ENCODE results near the gene RABAC1.
A peak's percentile ranks its signal among the peaks of the same experiment; 100 is the strongest.

DNA sequence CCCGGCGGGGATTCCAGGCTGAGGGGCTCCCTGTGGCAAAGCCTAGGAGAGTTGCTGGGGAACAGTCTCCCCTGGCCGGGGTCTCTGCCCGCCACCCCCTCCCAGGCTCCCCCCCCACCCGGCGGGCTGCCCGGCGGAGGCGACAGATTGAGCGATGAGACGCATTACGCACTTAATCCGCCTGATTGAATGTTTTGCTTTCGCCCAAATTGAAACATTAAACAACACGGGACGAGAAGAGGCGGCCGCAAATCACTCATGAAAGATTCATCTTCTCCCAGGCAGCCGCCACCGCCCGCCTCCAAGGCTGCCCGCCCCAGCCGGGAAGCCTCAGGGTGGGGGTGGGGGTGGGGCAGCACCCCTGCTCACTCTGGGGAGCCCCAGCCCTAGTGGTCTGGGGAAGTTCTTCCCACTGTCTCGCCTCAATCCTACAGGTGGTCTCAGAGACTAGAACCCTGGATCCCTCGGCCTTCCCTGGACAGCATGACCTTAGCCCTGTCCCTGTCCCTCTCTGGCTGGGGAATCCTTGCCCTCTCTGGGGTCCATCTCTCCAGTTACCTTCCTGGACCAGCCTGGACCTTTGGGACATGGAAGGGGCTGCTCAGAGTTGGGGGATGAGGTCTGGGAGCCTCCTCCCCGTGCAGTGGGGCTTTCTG is 23.2 kb downstream of the RABAC1 start:
- no peak for TF ChIP-seq POLR2AphosphoS5 (IDR thresholded peaks at IDR 0.05; ENCODE audit: insufficient read depth, low read depth, low read length)
- TF ChIP-seq, protein P1, sequence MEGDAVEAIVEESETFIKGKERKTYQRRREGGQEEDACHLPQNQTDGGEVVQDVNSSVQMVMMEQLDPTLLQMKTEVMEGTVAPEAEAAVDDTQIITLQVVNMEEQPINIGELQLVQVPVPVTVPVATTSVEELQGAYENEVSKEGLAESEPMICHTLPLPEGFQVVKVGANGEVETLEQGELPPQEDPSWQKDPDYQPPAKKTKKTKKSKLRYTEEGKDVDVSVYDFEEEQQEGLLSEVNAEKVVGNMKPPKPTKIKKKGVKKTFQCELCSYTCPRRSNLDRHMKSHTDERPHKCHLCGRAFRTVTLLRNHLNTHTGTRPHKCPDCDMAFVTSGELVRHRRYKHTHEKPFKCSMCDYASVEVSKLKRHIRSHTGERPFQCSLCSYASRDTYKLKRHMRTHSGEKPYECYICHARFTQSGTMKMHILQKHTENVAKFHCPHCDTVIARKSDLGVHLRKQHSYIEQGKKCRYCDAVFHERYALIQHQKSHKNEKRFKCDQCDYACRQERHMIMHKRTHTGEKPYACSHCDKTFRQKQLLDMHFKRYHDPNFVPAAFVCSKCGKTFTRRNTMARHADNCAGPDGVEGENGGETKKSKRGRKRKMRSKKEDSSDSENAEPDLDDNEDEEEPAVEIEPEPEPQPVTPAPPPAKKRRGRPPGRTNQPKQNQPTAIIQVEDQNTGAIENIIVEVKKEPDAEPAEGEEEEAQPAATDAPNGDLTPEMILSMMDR (IDR thresholded peaks at IDR 0.05; ENCODE audit: extremely low read depth in 1 of 2, insufficient read depth in 1 of 2, low read depth in 1 of 2, low read length in 2 of 2): no peak
- no peak for TF ChIP-seq POLR2A (IDR thresholded peaks at IDR 0.05; ENCODE audit: low read depth, low read length)
- TF ChIP-seq, protein P2, sequence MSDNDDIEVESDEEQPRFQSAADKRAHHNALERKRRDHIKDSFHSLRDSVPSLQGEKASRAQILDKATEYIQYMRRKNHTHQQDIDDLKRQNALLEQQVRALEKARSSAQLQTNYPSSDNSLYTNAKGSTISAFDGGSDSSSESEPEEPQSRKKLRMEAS (IDR thresholded peaks at IDR 0.05; ENCODE audit: insufficient read depth, insufficient read length): no peak
- no peak for TF ChIP-seq JUN (IDR thresholded peaks at IDR 0.05; ENCODE audit: borderline replicate concordance, insufficient read depth, insufficient read length, low read depth)
- peak; percentile 50 for TF ChIP-seq EZH2 (IDR thresholded peaks at IDR 0.05; ENCODE audit: borderline replicate concordance, low read depth, low read length, severe bottlenecking)
- no peak for TF ChIP-seq FOS (IDR thresholded peaks at IDR 0.05; ENCODE audit: borderline replicate concordance, insufficient read depth, low read length)

Data from endothelial cell of umbilical vein (primary cell).